ENCODE data around the gene TLR2. TPM values are rescaled to one million over a fixed set of nuclear protein-coding genes. Genes with fewer than 3 reads are reported as not detected.
A peak's percentile ranks its signal among the peaks of the same experiment; 100 is the strongest.

The TLR2 gene, protein sequence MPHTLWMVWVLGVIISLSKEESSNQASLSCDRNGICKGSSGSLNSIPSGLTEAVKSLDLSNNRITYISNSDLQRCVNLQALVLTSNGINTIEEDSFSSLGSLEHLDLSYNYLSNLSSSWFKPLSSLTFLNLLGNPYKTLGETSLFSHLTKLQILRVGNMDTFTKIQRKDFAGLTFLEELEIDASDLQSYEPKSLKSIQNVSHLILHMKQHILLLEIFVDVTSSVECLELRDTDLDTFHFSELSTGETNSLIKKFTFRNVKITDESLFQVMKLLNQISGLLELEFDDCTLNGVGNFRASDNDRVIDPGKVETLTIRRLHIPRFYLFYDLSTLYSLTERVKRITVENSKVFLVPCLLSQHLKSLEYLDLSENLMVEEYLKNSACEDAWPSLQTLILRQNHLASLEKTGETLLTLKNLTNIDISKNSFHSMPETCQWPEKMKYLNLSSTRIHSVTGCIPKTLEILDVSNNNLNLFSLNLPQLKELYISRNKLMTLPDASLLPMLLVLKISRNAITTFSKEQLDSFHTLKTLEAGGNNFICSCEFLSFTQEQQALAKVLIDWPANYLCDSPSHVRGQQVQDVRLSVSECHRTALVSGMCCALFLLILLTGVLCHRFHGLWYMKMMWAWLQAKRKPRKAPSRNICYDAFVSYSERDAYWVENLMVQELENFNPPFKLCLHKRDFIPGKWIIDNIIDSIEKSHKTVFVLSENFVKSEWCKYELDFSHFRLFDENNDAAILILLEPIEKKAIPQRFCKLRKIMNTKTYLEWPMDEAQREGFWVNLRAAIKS
- total RNA-seq (2021) = 0.90 and 1.0 TPM in 2 replicates
- long read RNA-seq, partial matches to known transcripts = 0 of 2 reads
- long read RNA-seq, other reads (novel, unspliced or antisense) = 2 of 2 reads

GRCh38 chr4:153684182-153684970 is at the start of gene TLR2:
Gene TLR2, plus strand, starts transcription at chr4:153684280. Its CDS starts 18,628 bp downstream, at chr4:153702908.
- H3K36me3 Mint-ChIP-seq (ENCODE audit: insufficient read depth in 1 of 3, low read depth in 3 of 3) = peaks cover 18 to 21% (median 21%) of the 10 kb centered on the region in 3 experiments
- Histone ChIP-seq H3K14ac (ENCODE audit: insufficient read depth, low read length) (no peak within 1 kb of the TSS; the same call in 1 of the 2 replicates), H2BK15ac (ENCODE audit: low read depth, low read length) (no peak within 1 kb of the TSS), H2BK5ac (ENCODE audit: insufficient read length, low read length) (no peak within 1 kb of the TSS), H2AK5ac (ENCODE audit: insufficient read length, low read length) (no peak within 1 kb of the TSS), H4K5ac (ENCODE audit: insufficient read length, low read depth, low read length) (no peak within 1 kb of the TSS), H2AFZ (ENCODE audit: low read length) (peak within 1 kb of the TSS; percentile 83), H4K91ac (ENCODE audit: insufficient read length, low read depth, low read length) (no peak within 1 kb of the TSS), H4K8ac (replicated peaks; ENCODE audit: insufficient read length, low read depth, low read length) (no peak within 1 kb of the TSS), H3K27me3 (ENCODE audit: insufficient read depth, low read length) (peaks cover 20% of the 10 kb centered on the region), H2BK20ac (ENCODE audit: low read depth, low read length, poor library complexity, severe bottlenecking) (no peak within 1 kb of the TSS), H3K27ac (ENCODE audit: insufficient read length, low read depth, low read length) (no peak within 1 kb of the TSS), H3K79me2 (ENCODE audit: insufficient read depth, low read length) (no peaks in the 10 kb centered on the region), H3T11ph (ENCODE audit: low read length) (no peak within 1 kb of the TSS), H3K9me3 (ENCODE audit: control insufficient read depth, low read depth, low read length) (peaks cover 16% of the 10 kb centered on the region), H3K18ac (ENCODE audit: insufficient read length, low read depth, low read length) (no peak within 1 kb of the TSS), H4K20me1 (ENCODE audit: control insufficient read depth, insufficient read depth, insufficient read length) (no peaks in the 10 kb centered on the region), H3K23me2 (ENCODE audit: insufficient read length, low read depth, low read length, poor library complexity, severe bottlenecking) (peaks cover 15% of the 10 kb centered on the region), H2BK12ac (ENCODE audit: insufficient read length, low read depth, low read length) (no peak within 1 kb of the TSS), H3K4me2 (ENCODE audit: insufficient read depth, insufficient read length, low read length) (peak within 1 kb of the TSS; percentile 81), H3K9ac (ENCODE audit: extremely low read depth, insufficient read length, low read length) (no peak within 1 kb of the TSS), H3K79me1 (ENCODE audit: insufficient read depth, low read depth, low read length, poor library complexity, severe bottlenecking) (no peaks in the 10 kb centered on the region), H2BK120ac (ENCODE audit: low read depth, low read length, poor library complexity, severe bottlenecking) (no peak within 1 kb of the TSS), H3K4me1 (ENCODE audit: insufficient read depth, low read length) (no peaks in the 10 kb centered on the region; the same call in 1 of the 2 replicates), H3K23ac (ENCODE audit: insufficient read length, low read depth, low read length) (no peak within 1 kb of the TSS), H3K4ac (ENCODE audit: low read depth, low read length) (no peak within 1 kb of the TSS), H3K56ac (ENCODE audit: insufficient read length, low read depth, low read length) (no peak within 1 kb of the TSS)
- TF ChIP-seq CTCF (conservative IDR thresholded peaks at IDR 0.05) = no peak
- H3K27me3 Mint-ChIP-seq (ENCODE audit: low read depth) = peaks cover 62% of the 10 kb centered on the region
- H3K4me1 Mint-ChIP-seq = peaks cover 11% of the 10 kb centered on the region in 2 experiments
- H3K9me3 Mint-ChIP-seq = peaks cover 23 to 38% of the 10 kb centered on the region in 2 experiments
- H3K4me3 Mint-ChIP-seq = peak within 1 kb of the TSS; percentile 58 to 83
- WGBS (ENCODE audit: extremely low coverage, insufficient read length, low lambda C conversion rate) = no CpG with 5 or more reads among the region's 75 CpGs
- DNase-seq = peak; percentile 78
- H3K27ac Mint-ChIP-seq = no peak within 1 kb of the TSS
